ENCODE results near the gene ZNF813.
"Not testable (repeated sequence)": the region's sequence is repeated elsewhere in the genome, so short reads cannot be mapped to it uniquely, and the experiment has no call there.

ZNF813 gene

GRCh38 chr19:53432088-53432661 is 35.4 kb upstream of the ZNF813 start:
- TF ChIP-seq CTCF (conservative IDR thresholded peaks at IDR 0.05; ENCODE audit: low read depth, low read length) = no peak
- peak overlapping the region; percentile 81 for H3K4me3 ChIP-seq (ENCODE audit: low read depth, low read length)
- peak; percentile 13 for DNase-seq (ENCODE audit: low read depth)

- not testable (repeated sequence) for DNase-seq (ENCODE audit: low read depth); H3K4me3 ChIP-seq (ENCODE audit: low read depth, low read length)
Measured at GRCh38 chr19:53443809-53444208, 23.7 kb upstream of the ZNF813 start.

GRCh38 chr19:53447196-53447595 is 20.3 kb upstream of the ZNF813 start:
- H3K4me3 ChIP-seq (ENCODE audit: low read depth, low read length); DNase-seq (ENCODE audit: low read depth): not testable (repeated sequence)

- no peak for DNase-seq (ENCODE audit: low read depth)
- H3K4me3 ChIP-seq (ENCODE audit: low read depth, low read length) = no peak overlapping the region
- no peak for TF ChIP-seq CTCF (conservative IDR thresholded peaks at IDR 0.05; ENCODE audit: low read depth, low read length)
Measured at GRCh38 chr19:53455828-53456227, 11.7 kb upstream of the ZNF813 start.

GRCh38 chr19:53460131-53460721 is 7.3 kb upstream of the ZNF813 start:
- not testable (repeated sequence) for H3K4me3 ChIP-seq (ENCODE audit: low read depth, low read length); DNase-seq (ENCODE audit: low read depth)

GRCh38 chr19:53461866-53462265 is 5.7 kb upstream of the ZNF813 start:
- no peak overlapping the region for H3K4me3 ChIP-seq (ENCODE audit: low read depth, low read length)
- TF ChIP-seq CTCF (conservative IDR thresholded peaks at IDR 0.05; ENCODE audit: low read depth, low read length) = no peak
- DNase-seq (ENCODE audit: low read depth) = no peak

GRCh38 chr19:53462861-53463260 is 4.7 kb upstream of the ZNF813 start:
- no peak for DNase-seq (ENCODE audit: low read depth)
- TF ChIP-seq CTCF (conservative IDR thresholded peaks at IDR 0.05; ENCODE audit: low read depth, low read length) = no peak
- H3K4me3 ChIP-seq (ENCODE audit: low read depth, low read length) = no peak overlapping the region

- peak; percentile 28 for DNase-seq (ENCODE audit: low read depth)
- no peak overlapping the region for H3K4me3 ChIP-seq (ENCODE audit: low read depth, low read length)
- TF ChIP-seq CTCF (conservative IDR thresholded peaks at IDR 0.05; ENCODE audit: low read depth, low read length) = no peak
Measured at GRCh38 chr19:53463263-53463662, 4.3 kb upstream of the ZNF813 start.

All from choroid plexus epithelial cell (primary cell).